Measurements from ENCODE around the gene ELK4.

The ELK4 gene

GRCh38 chr1:205619376-205619775 lies 12.4 kb downstream of the ELK4 start:
- no peak for TF ChIP-seq REST (IDR thresholded peaks at IDR 0.05; ENCODE audit: insufficient replicate concordance, low read depth)
- DNase-seq (ENCODE audit: low read depth in 1 of 2, low spot score in 1 of 2), result no peak

GRCh38 chr1:205616563-205617293 lies 15.1 kb downstream of the ELK4 start:
- DNase-seq (ENCODE audit: low read depth in 1 of 2, low spot score in 1 of 2), result no peak
- no peak overlapping the region for H3K27ac ChIP-seq (replicated peaks)
- no peaks in the 10 kb centered on the region for H3K27me3 ChIP-seq (ENCODE audit: insufficient read depth, poor library complexity, severe bottlenecking)
- no peak overlapping the region for H3K4me3 ChIP-seq (replicated peaks; ENCODE audit: insufficient read depth, low read length)
- TF ChIP-seq POLR2AphosphoS5 (IDR thresholded peaks at IDR 0.05; ENCODE audit: low read depth), result no peak
- no peak for TF ChIP-seq GABPA (IDR thresholded peaks at IDR 0.05; ENCODE audit: low read depth)
- no peak for TF ChIP-seq CTCF (IDR thresholded peaks at IDR 0.05; ENCODE audit: insufficient read depth, low read length)
- TF ChIP-seq SPI1 (IDR thresholded peaks at IDR 0.05; ENCODE audit: borderline replicate concordance, low read depth), result no peak
- TF ChIP-seq REST (IDR thresholded peaks at IDR 0.05; ENCODE audit: insufficient replicate concordance, low read depth), result no peak

More at GRCh38 chr1:205619376-205619775, 12.4 kb downstream of the ELK4 start:
- no peak overlapping the region for H3K4me3 ChIP-seq (replicated peaks; ENCODE audit: insufficient read depth, low read length)
- no peaks in the 10 kb centered on the region for H3K27me3 ChIP-seq (ENCODE audit: insufficient read depth, poor library complexity, severe bottlenecking)
- no peak overlapping the region for H3K27ac ChIP-seq (replicated peaks)

- Histone ChIP-seq H3K4me3 (replicated peaks; ENCODE audit: insufficient read depth, low read length) (no peak overlapping the region), H3K27ac (replicated peaks) (no peak overlapping the region), H3K27me3 (ENCODE audit: insufficient read depth, poor library complexity, severe bottlenecking) (no peaks in the 10 kb centered on the region)
- TF ChIP-seq GABPA (IDR thresholded peaks at IDR 0.05; ENCODE audit: low read depth) (no peak), SPI1 (IDR thresholded peaks at IDR 0.05; ENCODE audit: borderline replicate concordance, low read depth) (no peak), REST (IDR thresholded peaks at IDR 0.05; ENCODE audit: insufficient replicate concordance, low read depth) (no peak), POLR2AphosphoS5 (IDR thresholded peaks at IDR 0.05; ENCODE audit: low read depth) (no peak), CTCF (IDR thresholded peaks at IDR 0.05; ENCODE audit: insufficient read depth, low read length) (no peak)
- DNase-seq (ENCODE audit: low read depth in 1 of 2, low spot score in 1 of 2), result no peak
Observed at GRCh38 chr1:205615789-205616188, 16.0 kb downstream of the ELK4 start.

Measured in HL-60 (cell line).